H9 (cell line): ENCODE results near the gene PELO. TPM values are rescaled to one million over a fixed set of nuclear protein-coding genes. Genes with fewer than 3 reads are reported as not detected.

Experiments
- DNase-seq: peaks from one replicate; pipeline ENCODE4 v3.0.0-alpha.2; 2017
- H2AFZ ChIP-seq: one replicate; pipeline ENCODE4 v1.6.1; 2013; ENCODE audit warnings: mild to moderate bottlenecking, low read length, control low read depth, moderate library complexity
- H2AK5ac ChIP-seq: 2 replicates; pipeline ENCODE4 v1.6.1; 2013; ENCODE audit warnings: low read length, control low read depth, mixed read lengths; ENCODE audit not compliant: insufficient read length
- H2BK120ac ChIP-seq: one replicate; pipeline ENCODE4 v1.6.1; 2013; ENCODE audit warnings: low read depth, mild to moderate bottlenecking, low read length, control low read depth, inconsistent platforms; ENCODE audit not compliant: poor library complexity, severe bottlenecking
- H2BK12ac ChIP-seq: 2 replicates; pipeline ENCODE4 v1.6.1; 2013; ENCODE audit warnings: low read length, control low read depth, mixed read lengths, low read depth; ENCODE audit not compliant: insufficient read length
- H2BK15ac ChIP-seq: 2 replicates; pipeline ENCODE4 v1.6.1; 2013; ENCODE audit warnings: low read depth, low read length, control low read depth
- H2BK20ac ChIP-seq: one replicate; pipeline ENCODE4 v1.6.1; 2013; ENCODE audit warnings: low read depth, mild to moderate bottlenecking, low read length, control low read depth, inconsistent platforms; ENCODE audit not compliant: poor library complexity, severe bottlenecking
- H2BK5ac ChIP-seq: 2 replicates; pipeline ENCODE4 v1.6.1; 2013; ENCODE audit warnings: low read length, control low read depth, mixed read lengths; ENCODE audit not compliant: insufficient read length
- H3K14ac ChIP-seq: 2 replicates; pipeline ENCODE4 v1.6.1; 2013; ENCODE audit warnings: low read length, control low read depth; ENCODE audit not compliant: insufficient read depth
- H3K18ac ChIP-seq: 2 replicates; pipeline ENCODE4 v1.6.1; 2013; ENCODE audit warnings: low read depth, mild to moderate bottlenecking, mixed read lengths, low read length, control low read depth; ENCODE audit not compliant: insufficient read length
- H3K23ac ChIP-seq: 2 replicates; pipeline ENCODE4 v1.6.1; 2013; ENCODE audit warnings: low read length, control low read depth, mixed read lengths, low read depth; ENCODE audit not compliant: insufficient read length
- H3K23me2 ChIP-seq: 2 replicates; pipeline ENCODE4 v1.6.1; 2013; ENCODE audit warnings: low read depth, mild to moderate bottlenecking, mixed read lengths, low read length, control low read depth; ENCODE audit not compliant: insufficient read length, poor library complexity, severe bottlenecking
- H3K27ac ChIP-seq: 2 replicates; pipeline ENCODE4 v1.5.1; 2013; ENCODE audit warnings: low read length, control low read depth, mixed read lengths, low read depth; ENCODE audit not compliant: insufficient read length
- H3K27me3 ChIP-seq: 2 replicates; pipeline ENCODE4 v1.6.1; 2013; ENCODE audit warnings: low read length, control low read depth, inconsistent platforms; ENCODE audit not compliant: insufficient read depth
- H3K4ac ChIP-seq: 2 replicates; pipeline ENCODE4 v1.6.1; 2013; ENCODE audit warnings: low read depth, mild to moderate bottlenecking, control low read depth, inconsistent platforms, low read length, moderate library complexity
- H3K4me1 ChIP-seq: 2 replicates; pipeline ENCODE4 v1.6.1; 2013; ENCODE audit warnings: low read length, control low read depth, inconsistent platforms; ENCODE audit not compliant: insufficient read depth
- H3K4me2 ChIP-seq: 2 replicates; pipeline ENCODE4 v1.6.1; 2013; ENCODE audit warnings: low read length, control low read depth, mixed read lengths; ENCODE audit not compliant: insufficient read length, insufficient read depth
- H3K56ac ChIP-seq: 2 replicates; pipeline ENCODE4 v1.6.1; 2013; ENCODE audit warnings: low read depth, mild to moderate bottlenecking, mixed read lengths, low read length, control low read depth; ENCODE audit not compliant: insufficient read length
- H3K79me1 ChIP-seq: 2 replicates; pipeline ENCODE4 v1.6.1; 2013; ENCODE audit warnings: low read depth, mild to moderate bottlenecking, moderate library complexity, low read length, control low read depth, inconsistent platforms; ENCODE audit not compliant: insufficient read depth, poor library complexity, severe bottlenecking
- H3K79me2 ChIP-seq: 2 replicates; pipeline ENCODE4 v1.6.1; 2013; ENCODE audit warnings: low read length, control low read depth, inconsistent platforms; ENCODE audit not compliant: insufficient read depth
- H3K9ac ChIP-seq: 2 replicates; pipeline ENCODE4 v1.6.1; 2013; ENCODE audit warnings: low read length, control low read depth, mixed read lengths; ENCODE audit not compliant: insufficient read length; ENCODE audit errors: extremely low read depth
- H3K9me3 ChIP-seq: one replicate; pipeline ENCODE4 v1.6.1; 2013; ENCODE audit warnings: low read depth, low read length, inconsistent platforms; ENCODE audit not compliant: control insufficient read depth
- H3T11ph ChIP-seq: one replicate; pipeline ENCODE4 v1.6.1; 2013; ENCODE audit warnings: mild to moderate bottlenecking, low read length, control low read depth, inconsistent platforms
- H4K20me1 ChIP-seq: one replicate; pipeline ENCODE4 v1.6.1; 2013; ENCODE audit not compliant: control insufficient read depth, insufficient read length, insufficient read depth
- H4K5ac ChIP-seq: 2 replicates; pipeline ENCODE4 v1.6.1; 2013; ENCODE audit warnings: low read depth, mild to moderate bottlenecking, mixed read lengths, low read length, control low read depth; ENCODE audit not compliant: insufficient read length
- H4K8ac ChIP-seq: replicated peaks from 2 replicates; pipeline ENCODE4 v1.6.1; 2013; ENCODE audit warnings: low read length, control low read depth, mixed read lengths, low read depth; ENCODE audit not compliant: insufficient read length
- H4K91ac ChIP-seq: 2 replicates; pipeline ENCODE4 v1.6.1; 2013; ENCODE audit warnings: low read depth, mild to moderate bottlenecking, moderate library complexity, mixed read lengths, low read length, control low read depth; ENCODE audit not compliant: insufficient read length
- H3K27ac Mint-ChIP-seq, 3 experiments: 2 replicates in 2 of 3; 3 replicates in 1 of 3; pipeline ENCODE4 v1.8.0; 2020 to 2021; ENCODE audit warnings: mixed read lengths in 3 of 3, mild to moderate bottlenecking in 1 of 3, moderate library complexity in 1 of 3
- H3K27me3 Mint-ChIP-seq: 2 replicates; pipeline ENCODE4 v1.8.0; 2021; ENCODE audit warnings: low read depth, mild to moderate bottlenecking, moderate library complexity, mixed read lengths
- H3K36me3 Mint-ChIP-seq, 3 experiments: 2 replicates in 2 of 3; 3 replicates in 1 of 3; pipeline ENCODE4 v1.8.0; 2020 to 2021; ENCODE audit warnings: low read depth in 3 of 3, mixed read lengths in 3 of 3; ENCODE audit not compliant: insufficient read depth in 1 of 3
- H3K4me1 Mint-ChIP-seq, 2 experiments: 2 replicates each; pipeline ENCODE4 v1.8.0; 2020; ENCODE audit warnings: mixed read lengths in 2 of 2
- H3K4me3 Mint-ChIP-seq, 2 experiments: 2 replicates in 1 of 2; 3 replicates in 1 of 2; pipeline ENCODE4 v1.8.0; 2020 to 2021; ENCODE audit warnings: mild to moderate bottlenecking in 2 of 2, mixed read lengths in 2 of 2, moderate library complexity in 1 of 2
- H3K9me3 Mint-ChIP-seq, 2 experiments: 2 replicates in 1 of 2; 3 replicates in 1 of 2; pipeline ENCODE4 v1.8.0; 2020; ENCODE audit warnings: mild to moderate bottlenecking in 2 of 2, mixed read lengths in 2 of 2, moderate library complexity in 1 of 2
- CTCF ChIP-seq: fragments of 200-600 bp; sonication (generic); conservative IDR thresholded peaks from 3 replicates; pipeline ENCODE4 v1.8.0; 2021; ENCODE audit warnings: antibody characterized with exemption, mild to moderate bottlenecking
- WGBS: extraction: QIAGEN DNeasy Blood & Tissue Kit; methylation state at CpG from one replicate; pipeline ENCODE4 v1.1.7; 2013; ENCODE audit warnings: missing lambda C conversion rate, low lambda C conversion rate, mixed read lengths; ENCODE audit not compliant: insufficient read length; ENCODE audit errors: extremely low coverage; 5-methylcytosine and 5-hydroxymethylcytosine counted together
- total RNA-seq: library from RNA; stranded (reverse); gene quantifications from 2 replicates; pipeline ENCODE4 v1.2.1, GENCODE V29; 2021

The PELO gene
- total RNA-seq, 1 experiment from 2014 or later: 20.3 TPM

DNA sequence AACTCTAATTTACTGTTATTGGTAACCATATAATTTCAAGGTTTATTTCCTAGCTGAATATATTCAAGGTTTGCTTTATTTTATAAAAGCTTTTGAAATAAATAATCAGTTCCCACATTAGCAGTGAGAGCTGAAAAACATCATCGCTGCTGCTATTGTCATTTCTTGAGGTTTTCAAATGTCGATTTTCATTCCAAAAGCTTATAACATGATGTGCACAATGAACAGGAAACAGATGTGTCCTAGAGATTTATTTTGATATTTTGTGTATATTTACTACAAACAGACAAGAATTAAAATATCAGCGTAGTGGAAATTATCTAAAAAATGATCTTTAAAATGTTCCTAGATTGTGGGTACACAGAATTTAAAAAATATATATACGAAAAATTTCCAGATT is 10.5 kb upstream of the PELO start:
- WGBS: no CpG with 5 or more reads among the region's 4 CpGs
- Mint-ChIP-seq H3K9me3 (no peaks in the 10 kb centered on the region), H3K27ac (no peak overlapping the region), H3K27me3 (no peaks in the 10 kb centered on the region), H3K36me3 (no peaks in the 10 kb centered on the region; a peak in 1 of 7 replicates), H3K4me3 (no peak overlapping the region), H3K4me1 (peaks cover 16 to 17% of the 10 kb centered on the region in 2 experiments)
- Histone ChIP-seq H2AFZ (no peak overlapping the region), H3K9ac (no peak overlapping the region), H3T11ph (no peak overlapping the region), H2BK120ac (no peak overlapping the region), H3K18ac (no peak overlapping the region), H4K5ac (no peak overlapping the region), H4K91ac (no peak overlapping the region), H2BK12ac (no peak overlapping the region), H2BK5ac (no peak overlapping the region), H2BK15ac (no peak overlapping the region), H3K4me2 (no peak overlapping the region), H2AK5ac (no peak overlapping the region), H4K20me1 (no peaks in the 10 kb centered on the region), H3K56ac (no peak overlapping the region), H3K14ac (no peak overlapping the region), H3K79me1 (no peaks in the 10 kb centered on the region), H4K8ac (no peak overlapping the region), H3K79me2 (no peaks in the 10 kb centered on the region), H3K27me3 (no peaks in the 10 kb centered on the region), H3K4ac (no peak overlapping the region), H3K27ac (no peak overlapping the region), H2BK20ac (no peak overlapping the region), H3K4me1 (no peaks in the 10 kb centered on the region), H3K23me2 (no peaks in the 10 kb centered on the region), H3K9me3 (no peaks in the 10 kb centered on the region), H3K23ac (no peak overlapping the region)
- no peak for TF ChIP-seq CTCF
- DNase-seq: no peak
